Activated T-cell treated with anti-CD3 and anti-CD28 coated beads for 48 hours (primary cell): ENCODE measurements around the gene HBQ1.
"Not testable (repeated sequence)": the region's sequence is repeated elsewhere in the genome, so short reads cannot be mapped to it uniquely, and the experiment has no call there.

Experiments
- DNase-seq: peaks from one replicate; pipeline ENCODE4 v3.0.0-alpha.2; 2020; ENCODE audit warnings: low read depth

The HBQ1 gene

GRCh38 chr16:176477-177382, 3.5 kb upstream of the HBQ1 start, which contains the start of gene HBA1:
Gene HBA1, plus strand, starts transcription at chr16:176680. Its CDS starts 37 bp downstream, at chr16:176717.
- not testable (repeated sequence) for DNase-seq

GRCh38 chr16:177394-177822, 2.9 kb upstream of the HBQ1 start:
- no peak for DNase-seq

GRCh38 chr16:177981-178667, 2.1 kb upstream of the HBQ1 start:
- DNase-seq = no peak

GRCh38 chr16:178668-179015, 1.6 kb upstream of the HBQ1 start:
- DNase-seq = no peak

- DNase-seq = no peak
Observed at GRCh38 chr16:179211-180092, 807 bp upstream of the HBQ1 start.

GRCh38 chr16:180681-181564, 664 bp downstream of the HBQ1 start:
- DNase-seq = peak; percentile 88

GRCh38 chr16:181565-182021, 1.3 kb downstream of the HBQ1 start:
- no peak for DNase-seq

GRCh38 chr16:183005-183404, 2.7 kb downstream of the HBQ1 start:
- DNase-seq = no peak

GRCh38 chr16:185213-185612, 5.0 kb downstream of the HBQ1 start:
- DNase-seq = no peak

GRCh38 chr16:185691-186090, 5.4 kb downstream of the HBQ1 start:
- DNase-seq = no peak

- no peak for DNase-seq
Observed at GRCh38 chr16:187330-187729, 7.1 kb downstream of the HBQ1 start.

GRCh38 chr16:188674-189073, 8.4 kb downstream of the HBQ1 start:
- no peak for DNase-seq

- DNase-seq = no peak
Observed at GRCh38 chr16:189604-190186, 9.4 kb downstream of the HBQ1 start.

- no peak for DNase-seq
Observed at GRCh38 chr16:191831-192230, 11.6 kb downstream of the HBQ1 start.

- no peak for DNase-seq
Observed at GRCh38 chr16:192686-193085, 12.4 kb downstream of the HBQ1 start.

GRCh38 chr16:193441-193840, 13.2 kb downstream of the HBQ1 start:
- DNase-seq = no peak

GRCh38 chr16:194516-194915, 14.3 kb downstream of the HBQ1 start:
- DNase-seq = no peak

- no peak for DNase-seq
Observed at GRCh38 chr16:200388-200787, 20.1 kb downstream of the HBQ1 start.

- no peak for DNase-seq
Observed at GRCh38 chr16:203246-203645, 23.0 kb downstream of the HBQ1 start.

GRCh38 chr16:204046-204445, 23.8 kb downstream of the HBQ1 start:
- DNase-seq = not testable (repeated sequence)

- not testable (repeated sequence) for DNase-seq
Observed at GRCh38 chr16:209359-209758, 29.1 kb downstream of the HBQ1 start.
